ENCODE data around the gene PROB1.
"Not testable (repeated sequence)": the region's sequence is repeated elsewhere in the genome, so short reads cannot be mapped to it uniquely, and the experiment has no call there.

PROB1 gene

GRCh38 chr5:139391570-139392323 is 3.2 kb downstream of the PROB1 start:
- no peak for DNase-seq

- no peak for DNase-seq
These were observed 4.0 kb downstream of the PROB1 start for GRCh38 chr5:139390639-139391569.

GRCh38 chr5:139389701-139390638 is 4.9 kb downstream of the PROB1 start, which contains the start of gene MZB1:
Gene MZB1 (minus strand): TSS chr5:139389913. CDS start chr5:139389856, 57 bp downstream.
- DNase-seq, result no peak

DNA sequence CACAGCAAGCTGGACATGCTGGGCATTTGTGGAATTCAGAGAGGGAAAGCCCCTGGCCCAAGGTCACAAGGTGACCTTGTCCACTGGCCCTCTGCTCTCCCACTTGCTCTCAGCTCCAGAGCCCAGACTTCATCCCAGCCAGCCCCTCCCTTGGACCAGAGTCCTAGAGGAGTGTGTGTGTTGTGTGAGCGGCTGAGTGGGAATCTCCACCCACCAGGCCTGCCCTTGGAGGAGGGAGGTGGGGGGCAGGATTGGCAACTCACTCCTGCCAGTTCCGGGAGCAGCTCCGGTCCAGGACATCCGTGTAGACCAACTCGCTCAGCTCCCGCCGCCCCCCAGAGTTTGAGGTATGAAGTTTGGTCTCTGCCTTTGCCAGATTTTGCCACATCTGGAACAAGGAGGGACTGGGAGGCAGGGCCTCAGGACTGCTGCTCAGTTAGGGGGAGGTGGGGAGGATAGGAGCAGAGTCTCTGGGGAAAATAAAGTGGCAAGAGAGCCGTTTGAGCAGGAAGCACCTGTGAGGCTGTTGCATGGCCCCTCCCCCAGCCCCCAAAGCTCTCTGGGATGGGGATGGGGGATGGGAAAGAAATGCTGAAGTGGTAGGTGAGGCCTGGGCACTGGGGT is 6.6 kb downstream of the PROB1 start:
- peak in 1 of 2 experiments; percentile 6 for DNase-seq

- no peak for DNase-seq
These were observed 7.2 kb downstream of the PROB1 start for GRCh38 chr5:139387611-139388197.

DNA sequence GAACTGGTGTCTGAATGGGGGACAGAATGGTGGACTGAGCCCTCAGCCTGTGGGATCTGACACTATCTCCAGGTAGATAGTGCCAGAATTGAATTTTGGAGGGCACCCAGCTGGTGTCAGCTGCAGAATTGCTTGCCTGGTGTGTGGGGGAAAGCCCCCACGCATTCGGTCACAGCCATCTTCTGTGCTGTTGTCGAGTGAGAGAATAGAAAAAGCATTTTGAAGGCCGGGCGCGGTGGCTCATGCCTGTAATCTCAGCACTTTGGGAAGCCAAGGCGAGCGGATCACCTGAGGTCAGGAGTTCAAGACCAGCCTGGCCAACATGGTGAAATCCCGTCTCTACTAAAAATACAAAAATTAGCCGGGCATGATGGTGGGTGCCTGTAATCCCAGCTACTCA is 7.9 kb downstream of the PROB1 start:
- DNase-seq, result not testable (repeated sequence)

DNA sequence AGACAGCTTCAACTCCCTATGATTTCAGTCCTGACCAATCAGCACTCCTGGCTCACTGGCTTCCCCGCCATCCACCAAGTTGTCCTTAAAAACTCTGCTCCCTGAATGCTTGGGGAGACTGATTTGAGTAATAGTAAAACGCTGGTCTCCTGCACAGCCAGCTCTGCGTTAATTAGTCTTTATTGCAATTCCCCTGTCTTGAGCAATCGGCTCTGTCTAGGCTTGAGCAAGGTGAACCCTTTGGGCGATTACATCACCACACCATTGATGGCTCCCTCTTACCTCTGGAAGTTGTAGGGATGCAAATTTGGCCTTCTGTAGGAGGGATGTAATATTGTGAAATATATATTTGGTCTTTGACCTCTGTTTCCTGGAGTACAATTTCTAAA is 8.9 kb downstream of the PROB1 start:
- no peak for DNase-seq

- no peak for DNase-seq
These were observed 9.5 kb downstream of the PROB1 start for GRCh38 chr5:139385061-139386049.

GRCh38 chr5:139384591-139385051 is 10.3 kb downstream of the PROB1 start:
- no peak for DNase-seq

GRCh38 chr5:139383993-139384590 is 10.8 kb downstream of the PROB1 start:
- no peak for DNase-seq

GRCh38 chr5:139383275-139383992 is 11.5 kb downstream of the PROB1 start, which contains the start of gene SLC23A1:
Gene SLC23A1 (minus strand): TSS chr5:139383297. CDS start chr5:139383253, 44 bp downstream.
- DNase-seq, result no peak

DNA sequence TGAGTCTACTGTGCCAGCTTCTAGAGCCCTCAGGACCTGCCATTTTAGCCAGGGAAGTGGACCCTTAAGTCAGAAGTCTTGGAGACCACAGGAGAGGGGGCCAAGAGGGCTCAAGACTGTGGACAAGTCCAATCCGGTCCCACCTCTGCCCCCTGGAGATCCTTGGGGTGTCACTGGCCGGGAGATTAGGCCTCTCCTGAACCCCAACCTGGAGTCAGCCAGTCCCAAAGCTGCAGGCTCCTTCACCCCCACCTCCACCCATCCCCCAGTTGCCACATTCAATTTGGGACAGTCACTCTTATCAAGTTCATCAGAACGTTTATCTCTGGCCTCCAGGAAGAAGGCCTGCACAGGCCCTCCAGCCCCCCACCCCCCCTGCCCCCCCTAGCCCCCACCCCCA is 12.1 kb downstream of the PROB1 start:
- no peak for DNase-seq

DNA sequence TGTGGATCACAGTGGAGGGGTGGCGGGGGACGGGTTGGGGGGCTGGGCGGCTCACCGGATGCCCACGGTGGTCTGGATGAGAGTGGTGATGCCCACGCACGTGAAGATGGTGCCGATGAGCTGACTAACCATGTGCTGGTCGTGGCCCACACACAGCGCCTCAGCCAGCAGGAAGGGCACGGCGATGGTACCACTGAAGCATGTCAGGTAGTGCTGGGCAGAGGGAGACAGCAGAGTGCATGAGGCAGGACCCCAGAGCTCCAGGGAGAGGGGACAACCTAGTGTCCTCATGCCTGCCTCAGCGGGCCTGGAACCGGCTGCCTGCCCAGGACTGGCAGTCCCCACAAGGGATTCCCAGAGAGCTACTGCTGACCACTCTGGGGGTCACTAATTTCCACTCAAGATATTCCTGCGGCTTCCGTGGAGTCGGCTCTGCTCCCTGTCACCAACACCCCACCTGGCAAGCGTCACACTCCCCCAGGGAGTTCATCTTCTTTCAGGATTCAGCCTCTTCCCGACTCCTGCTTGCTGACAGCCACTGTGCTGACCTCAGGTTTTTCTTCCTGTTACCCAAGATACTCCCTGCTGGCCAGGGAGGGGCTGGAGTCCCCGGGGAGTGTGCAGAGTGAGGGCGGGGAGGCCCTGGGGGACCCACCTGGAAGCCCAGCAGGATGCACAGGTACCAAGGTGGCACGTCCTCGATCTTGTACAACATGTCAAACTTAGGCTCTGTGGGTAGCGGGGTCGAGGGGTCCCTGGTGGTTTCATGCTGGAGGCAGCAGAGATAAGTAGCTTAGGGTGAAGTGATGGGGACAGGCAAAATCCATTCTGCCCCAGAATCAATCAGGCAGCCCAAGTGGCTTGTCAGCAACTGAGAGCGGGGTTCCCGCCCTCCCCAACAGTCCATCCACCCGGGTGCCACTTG is 12.8 kb downstream of the PROB1 start:
- DNase-seq, result no peak

DNA sequence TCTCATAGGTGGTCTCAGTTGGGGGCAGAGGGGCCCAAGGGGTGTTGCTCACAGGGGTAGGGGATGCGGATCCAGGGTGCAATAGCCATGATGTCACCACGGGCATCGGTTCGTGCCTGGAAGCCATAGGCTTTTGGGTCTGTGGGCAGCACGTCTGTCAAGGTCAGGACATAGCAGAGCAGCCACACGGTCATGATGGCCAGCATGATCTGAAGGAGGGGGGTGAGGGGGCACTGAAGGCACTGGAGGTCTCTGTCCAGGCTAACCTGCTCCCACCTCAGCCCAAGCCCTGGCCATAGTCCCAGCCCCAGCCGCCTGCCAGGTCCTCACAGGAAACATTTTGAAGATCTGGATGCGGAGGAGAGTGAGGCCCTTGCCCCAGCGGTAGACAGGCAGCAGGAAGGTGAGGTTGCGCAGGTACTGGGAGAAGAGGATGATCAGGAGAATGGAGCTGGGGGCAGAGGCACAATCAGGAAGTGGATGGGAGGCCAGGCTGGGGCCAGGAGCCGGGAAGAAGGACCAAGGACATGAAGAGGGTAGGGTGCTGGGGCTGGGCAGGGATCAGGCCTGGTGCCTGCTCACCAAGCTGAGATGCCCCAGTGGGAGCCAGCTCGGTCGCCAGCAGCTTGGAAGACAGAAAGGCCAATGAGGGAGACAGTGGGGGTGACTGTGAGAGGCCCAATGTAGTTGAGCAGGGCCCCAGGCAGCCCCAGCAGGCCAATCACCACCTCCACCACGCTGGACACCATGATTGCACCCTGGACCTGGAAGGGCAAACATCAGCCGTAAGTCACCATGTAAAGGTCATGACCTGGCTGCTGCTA is 15.1 kb downstream of the PROB1 start:
- DNase-seq, result no peak

- DNase-seq, result no peak
These were observed 16.0 kb downstream of the PROB1 start for GRCh38 chr5:139378941-139379361.

- DNase-seq, result no peak
These were observed 16.6 kb downstream of the PROB1 start for GRCh38 chr5:139378101-139378825.
